GM12875 (cell line): ENCODE results near the gene CBLC.

ENCODE experiments used
- H3K4me3 ChIP-seq: one replicate; pipeline ENCODE4 v1.5.1; 2011; ENCODE audit warnings: low read depth, low read length, control low read depth
- CTCF ChIP-seq: IDR thresholded peaks from 2 replicates; pipeline ENCODE4 v1.5.1; 2011; ENCODE audit warnings: low read depth, mild to moderate bottlenecking, control low read depth, inconsistent platforms, low read length, moderate library complexity, borderline replicate concordance; ENCODE audit not compliant: insufficient read depth

Gene CBLC

GRCh38 chr19:44777715-44778347, at the start of gene CBLC:
CBLC (plus strand) TSS chr19:44777890; CDS start chr19:44777932, 42 bp downstream.
- no peak for TF ChIP-seq CTCF
- no peak within 1 kb of the TSS for H3K4me3 ChIP-seq

GRCh38 chr19:44728178-44728577, 49.5 kb upstream of the CBLC start:
- TF ChIP-seq CTCF = no peak
- no peak overlapping the region for H3K4me3 ChIP-seq

- no peak for TF ChIP-seq CTCF
Observed at GRCh38 chr19:44729516-44730033, 48.1 kb upstream of the CBLC start.

GRCh38 chr19:44731081-44731480, 46.6 kb upstream of the CBLC start:
- H3K4me3 ChIP-seq = no peak overlapping the region
- no peak for TF ChIP-seq CTCF

More at GRCh38 chr19:44729516-44730033, 48.1 kb upstream of the CBLC start:
- no peak overlapping the region for H3K4me3 ChIP-seq

GRCh38 chr19:44731622-44732021, 46.1 kb upstream of the CBLC start:
- no peak overlapping the region for H3K4me3 ChIP-seq
- TF ChIP-seq CTCF = no peak

GRCh38 chr19:44732235-44733014, 45.3 kb upstream of the CBLC start:
- TF ChIP-seq CTCF = no peak

More at GRCh38 chr19:44732235-44733014, 45.3 kb upstream of the CBLC start:
- H3K4me3 ChIP-seq = no peak overlapping the region
